ENCODE measurements around the gene CCDC34.

CCDC34 gene

GRCh38 chr11:27397624-27398399 is 34.8 kb upstream of the CCDC34 start:
- in situ Hi-C loops (cut with HindIII; ENCODE audit: low pct_ligation_motif_present, low sequenced_read_pairs) = no loop called here
- no peak overlapping the region for H3K4me3 ChIP-seq (ENCODE audit: low read depth, low read length)
- TF ChIP-seq, protein P1, sequence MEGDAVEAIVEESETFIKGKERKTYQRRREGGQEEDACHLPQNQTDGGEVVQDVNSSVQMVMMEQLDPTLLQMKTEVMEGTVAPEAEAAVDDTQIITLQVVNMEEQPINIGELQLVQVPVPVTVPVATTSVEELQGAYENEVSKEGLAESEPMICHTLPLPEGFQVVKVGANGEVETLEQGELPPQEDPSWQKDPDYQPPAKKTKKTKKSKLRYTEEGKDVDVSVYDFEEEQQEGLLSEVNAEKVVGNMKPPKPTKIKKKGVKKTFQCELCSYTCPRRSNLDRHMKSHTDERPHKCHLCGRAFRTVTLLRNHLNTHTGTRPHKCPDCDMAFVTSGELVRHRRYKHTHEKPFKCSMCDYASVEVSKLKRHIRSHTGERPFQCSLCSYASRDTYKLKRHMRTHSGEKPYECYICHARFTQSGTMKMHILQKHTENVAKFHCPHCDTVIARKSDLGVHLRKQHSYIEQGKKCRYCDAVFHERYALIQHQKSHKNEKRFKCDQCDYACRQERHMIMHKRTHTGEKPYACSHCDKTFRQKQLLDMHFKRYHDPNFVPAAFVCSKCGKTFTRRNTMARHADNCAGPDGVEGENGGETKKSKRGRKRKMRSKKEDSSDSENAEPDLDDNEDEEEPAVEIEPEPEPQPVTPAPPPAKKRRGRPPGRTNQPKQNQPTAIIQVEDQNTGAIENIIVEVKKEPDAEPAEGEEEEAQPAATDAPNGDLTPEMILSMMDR (IDR thresholded peaks at IDR 0.05; ENCODE audit: low read depth, low read length, missing control alignments) = peak; percentile 24
- DNase-seq = no peak
- H3K27ac ChIP-seq = no peak overlapping the region
- no peaks in the 10 kb centered on the region for H3K36me3 ChIP-seq (replicated peaks)
- no peaks in the 10 kb centered on the region for H3K27me3 ChIP-seq (replicated peaks)

GRCh38 chr11:27396259-27396839 is 33.3 kb upstream of the CCDC34 start:
- DNase-seq = no peak
- no peak overlapping the region for H3K27ac ChIP-seq

GRCh38 chr11:27395556-27396258 is 32.7 kb upstream of the CCDC34 start:
- DNase-seq = no peak
- TF ChIP-seq, protein P1 (IDR thresholded peaks at IDR 0.05; ENCODE audit: low read depth, low read length, missing control alignments) = no peak
- H3K4me3 ChIP-seq (ENCODE audit: low read depth, low read length) = no peak overlapping the region
- H3K27ac ChIP-seq = no peak overlapping the region
- no peaks in the 10 kb centered on the region for H3K27me3 ChIP-seq (replicated peaks)
- H3K36me3 ChIP-seq (replicated peaks) = no peaks in the 10 kb centered on the region
- in situ Hi-C loops (cut with HindIII; ENCODE audit: low pct_ligation_motif_present, low sequenced_read_pairs) = no loop called here

More at GRCh38 chr11:27396259-27396839, 33.3 kb upstream of the CCDC34 start:
- in situ Hi-C loops (cut with HindIII; ENCODE audit: low pct_ligation_motif_present, low sequenced_read_pairs) = no loop called here
- H3K36me3 ChIP-seq (replicated peaks) = no peaks in the 10 kb centered on the region
- TF ChIP-seq, protein P1 (IDR thresholded peaks at IDR 0.05; ENCODE audit: low read depth, low read length, missing control alignments) = no peak
- H3K4me3 ChIP-seq (ENCODE audit: low read depth, low read length) = no peak overlapping the region
- no peaks in the 10 kb centered on the region for H3K27me3 ChIP-seq (replicated peaks)

- Histone ChIP-seq H3K27ac (no peak overlapping the region), H3K27me3 (replicated peaks) (no peaks in the 10 kb centered on the region), H3K36me3 (replicated peaks) (no peaks in the 10 kb centered on the region), H3K4me3 (ENCODE audit: low read depth, low read length) (no peak overlapping the region)
- in situ Hi-C loops (cut with HindIII; ENCODE audit: low pct_ligation_motif_present, low sequenced_read_pairs) = no loop called here
- DNase-seq = no peak
- TF ChIP-seq, protein P1 (IDR thresholded peaks at IDR 0.05; ENCODE audit: low read depth, low read length, missing control alignments) = no peak
These were observed 31.8 kb upstream of the CCDC34 start for GRCh38 chr11:27394781-27395228.

GRCh38 chr11:27392278-27393114 is 29.5 kb upstream of the CCDC34 start:
- Histone ChIP-seq H3K36me3 (replicated peaks) (no peaks in the 10 kb centered on the region), H3K27ac (peak overlapping the region; percentile 36)

More at GRCh38 chr11:27392278-27393114, 29.5 kb upstream of the CCDC34 start:
- Histone ChIP-seq H3K4me3 (ENCODE audit: low read depth, low read length) (no peak overlapping the region), H3K27me3 (replicated peaks) (no peaks in the 10 kb centered on the region)
- TF ChIP-seq, protein P1 (IDR thresholded peaks at IDR 0.05; ENCODE audit: low read depth, low read length, missing control alignments) = no peak
- in situ Hi-C loops (cut with HindIII; ENCODE audit: low pct_ligation_motif_present, low sequenced_read_pairs) = no loop called here
- DNase-seq = peak; percentile 80

All from brain microvascular endothelial cell (primary cell).